GM20000 (cell line): Measurements from ENCODE around the gene KLF2.

Experiments used
- DNase-seq: peaks from one replicate; pipeline ENCODE4 v3.0.0; 2012; ENCODE audit warnings: low spot score
- CTCF ChIP-seq: IDR thresholded peaks from 2 replicates; pipeline ENCODE4 v1.5.1; 2012; ENCODE audit warnings: mild to moderate bottlenecking, control low read depth; ENCODE audit errors: extremely low read depth, missing control alignments

KLF2 gene

GRCh38 chr19:16351133-16351809 lies 26.6 kb downstream of the KLF2 start:
- no peak for TF ChIP-seq CTCF
- DNase-seq, result no peak

- peak; percentile 48 for DNase-seq
- TF ChIP-seq CTCF, result no peak
Observed at GRCh38 chr19:16355293-16356043, 30.8 kb downstream of the KLF2 start.

GRCh38 chr19:16358456-16358855 lies 33.8 kb downstream of the KLF2 start:
- DNase-seq, result no peak
- TF ChIP-seq CTCF, result no peak

GRCh38 chr19:16359074-16359473 lies 34.4 kb downstream of the KLF2 start:
- TF ChIP-seq CTCF, result no peak
- DNase-seq, result no peak

GRCh38 chr19:16359964-16360363 lies 35.3 kb downstream of the KLF2 start:
- TF ChIP-seq CTCF, result no peak
- no peak for DNase-seq

- no peak for DNase-seq
- TF ChIP-seq CTCF, result no peak
Observed at GRCh38 chr19:16360738-16361137, 36.1 kb downstream of the KLF2 start.

GRCh38 chr19:16361254-16361653 lies 36.6 kb downstream of the KLF2 start:
- no peak for TF ChIP-seq CTCF
- no peak for DNase-seq
